ENCODE data around the gene PHC3.
A peak's percentile ranks its signal among the peaks of the same experiment; 100 is the strongest.

Gene PHC3

GRCh38 chr3:170151536-170151935 is 30.0 kb downstream of the PHC3 start:
- Histone ChIP-seq H3K27me3 (replicated peaks; ENCODE audit: control insufficient read depth, insufficient read depth, low read length) (no peaks in the 10 kb centered on the region), H3K4me3 (replicated peaks; ENCODE audit: low read depth, low read length) (no peak overlapping the region), H3K36me3 (ENCODE audit: control insufficient read depth, insufficient read depth, low read length) (peaks cover 2% of the 10 kb centered on the region)
- no peak for DNase-seq (ENCODE audit: extremely low read depth, insufficient read length)
- TF ChIP-seq CTCF (IDR thresholded peaks at IDR 0.05; ENCODE audit: insufficient read depth, low read length, poor library complexity, severe bottlenecking) = no peak

GRCh38 chr3:170149016-170149415 is 32.5 kb downstream of the PHC3 start:
- Histone ChIP-seq H3K36me3 (ENCODE audit: control insufficient read depth, insufficient read depth, low read length) (peaks cover 2% of the 10 kb centered on the region), H3K4me3 (replicated peaks; ENCODE audit: low read depth, low read length) (no peak overlapping the region), H3K27me3 (replicated peaks; ENCODE audit: control insufficient read depth, insufficient read depth, low read length) (no peaks in the 10 kb centered on the region)
- no peak for DNase-seq (ENCODE audit: extremely low read depth, insufficient read length)
- no peak for TF ChIP-seq CTCF (IDR thresholded peaks at IDR 0.05; ENCODE audit: insufficient read depth, low read length, poor library complexity, severe bottlenecking)

GRCh38 chr3:170145278-170145677 is 36.3 kb downstream of the PHC3 start:
- Histone ChIP-seq H3K27me3 (replicated peaks; ENCODE audit: control insufficient read depth, insufficient read depth, low read length) (no peaks in the 10 kb centered on the region), H3K4me3 (replicated peaks; ENCODE audit: low read depth, low read length) (no peak overlapping the region), H3K36me3 (ENCODE audit: control insufficient read depth, insufficient read depth, low read length) (no peaks in the 10 kb centered on the region; the same call in none of the 2 replicates)
- no peak for TF ChIP-seq CTCF (IDR thresholded peaks at IDR 0.05; ENCODE audit: insufficient read depth, low read length, poor library complexity, severe bottlenecking)
- DNase-seq (ENCODE audit: extremely low read depth, insufficient read length) = no peak

GRCh38 chr3:170144437-170144843 is 37.1 kb downstream of the PHC3 start:
- no peaks in the 10 kb centered on the region for H3K27me3 ChIP-seq (replicated peaks; ENCODE audit: control insufficient read depth, insufficient read depth, low read length)
- no peaks in the 10 kb centered on the region; the same call in none of the 2 replicates for H3K36me3 ChIP-seq (ENCODE audit: control insufficient read depth, insufficient read depth, low read length)
- peak; percentile 56 for DNase-seq (ENCODE audit: extremely low read depth, insufficient read length)
- no peak for TF ChIP-seq CTCF (IDR thresholded peaks at IDR 0.05; ENCODE audit: insufficient read depth, low read length, poor library complexity, severe bottlenecking)
- H3K4me3 ChIP-seq (replicated peaks; ENCODE audit: low read depth, low read length) = no peak overlapping the region

GRCh38 chr3:170142373-170142772 is 39.2 kb downstream of the PHC3 start:
- peaks cover 2% of the 10 kb centered on the region for H3K36me3 ChIP-seq (ENCODE audit: control insufficient read depth, insufficient read depth, low read length)
- no peak overlapping the region for H3K4me3 ChIP-seq (replicated peaks; ENCODE audit: low read depth, low read length)
- TF ChIP-seq CTCF (IDR thresholded peaks at IDR 0.05; ENCODE audit: insufficient read depth, low read length, poor library complexity, severe bottlenecking) = no peak
- no peak for DNase-seq (ENCODE audit: extremely low read depth, insufficient read length)
- H3K27me3 ChIP-seq (replicated peaks; ENCODE audit: control insufficient read depth, insufficient read depth, low read length) = no peaks in the 10 kb centered on the region

- no peak for DNase-seq (ENCODE audit: extremely low read depth, insufficient read length)
- Histone ChIP-seq H3K4me3 (replicated peaks; ENCODE audit: low read depth, low read length) (no peak overlapping the region), H3K36me3 (ENCODE audit: control insufficient read depth, insufficient read depth, low read length) (peaks cover 5% of the 10 kb centered on the region), H3K27me3 (replicated peaks; ENCODE audit: control insufficient read depth, insufficient read depth, low read length) (no peaks in the 10 kb centered on the region)
- TF ChIP-seq CTCF (IDR thresholded peaks at IDR 0.05; ENCODE audit: insufficient read depth, low read length, poor library complexity, severe bottlenecking) = no peak
These were observed 43.5 kb downstream of the PHC3 start for GRCh38 chr3:170137986-170138385.

All from GM06990 (cell line).